Spleen (tissue), 7 donors: ENCODE results near the gene MOB3B.

Source experiments
- CTCF ChIP-seq, 11 experiments: fragments of 200-600 bp in 7 of 11; fragments of 450-650 bp in 4 of 11; sonication (generic) in 4 of 11; IDR thresholded peaks in 8 of 11; conservative IDR thresholded peaks in 3 of 11; 1 replicate in 7 of 11; 2 replicates in 4 of 11; pipeline versions ENCODE4 v1.4.0 to v1.8.0; 2016 to 2021; ENCODE audit warnings: antibody characterized with exemption in 11 of 11, inconsistent platforms in 4 of 11, mild to moderate bottlenecking in 1 of 11
- POLR2A ChIP-seq, 3 donors: fragments of 450-650 bp; IDR thresholded peaks; one replicate each; pipeline ENCODE4 v1.5.1; 2017; ENCODE audit warnings: antibody characterized with exemption in 3 of 3, mild to moderate bottlenecking in 1 of 3
- POLR2AphosphoS5 ChIP-seq, 3 donors: sonication (generic); formaldehyde crosslinking; IDR thresholded peaks; one replicate each; pipeline ENCODE4 v1.5.1; 2017; ENCODE audit warnings: antibody characterized with exemption in 3 of 3
- donor health status: DM: no; HTN: no; CAD: no; lungs with moderate emphysema.
- donor health status: DM: no; HTN: no; CAD: no.
- donor health status: DM: no; HTN: no; CAD: no.

- no peak for TF ChIP-seq POLR2A (IDR thresholded peaks at IDR 0.05)
- TF ChIP-seq CTCF (IDR thresholded peaks at IDR 0.05 in 8 of 11, conservative IDR thresholded peaks at IDR 0.05 in 3 of 11): no peak
- no peak for TF ChIP-seq POLR2AphosphoS5 (IDR thresholded peaks at IDR 0.05)
Observed at GRCh38 chr9:27440888-27441740, 88.5 kb downstream of the MOB3B start.
